ENCODE measurements around the gene CAPN13. TPM values are rescaled to one million over a fixed set of nuclear protein-coding genes. Genes with fewer than 3 reads are reported as not detected.

The CAPN13 gene, protein sequence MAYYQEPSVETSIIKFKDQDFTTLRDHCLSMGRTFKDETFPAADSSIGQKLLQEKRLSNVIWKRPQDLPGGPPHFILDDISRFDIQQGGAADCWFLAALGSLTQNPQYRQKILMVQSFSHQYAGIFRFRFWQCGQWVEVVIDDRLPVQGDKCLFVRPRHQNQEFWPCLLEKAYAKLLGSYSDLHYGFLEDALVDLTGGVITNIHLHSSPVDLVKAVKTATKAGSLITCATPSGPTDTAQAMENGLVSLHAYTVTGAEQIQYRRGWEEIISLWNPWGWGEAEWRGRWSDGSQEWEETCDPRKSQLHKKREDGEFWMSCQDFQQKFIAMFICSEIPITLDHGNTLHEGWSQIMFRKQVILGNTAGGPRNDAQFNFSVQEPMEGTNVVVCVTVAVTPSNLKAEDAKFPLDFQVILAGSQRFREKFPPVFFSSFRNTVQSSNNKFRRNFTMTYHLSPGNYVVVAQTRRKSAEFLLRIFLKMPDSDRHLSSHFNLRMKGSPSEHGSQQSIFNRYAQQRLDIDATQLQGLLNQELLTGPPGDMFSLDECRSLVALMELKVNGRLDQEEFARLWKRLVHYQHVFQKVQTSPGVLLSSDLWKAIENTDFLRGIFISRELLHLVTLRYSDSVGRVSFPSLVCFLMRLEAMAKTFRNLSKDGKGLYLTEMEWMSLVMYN
- polyA plus RNA-seq (ENCODE audit: insufficient read depth in 1 of 5, insufficient read length in 5 of 5, low replicate concordance in 1 of 5): 1 to 10 TPM; 1.1 to 2.4 (median 1.5) TPM
- long read RNA-seq, donor 1: 0 reads
- long read RNA-seq, donor 2: 0 reads
- long read RNA-seq, donor 3: 0 reads
- long read RNA-seq, donor 4: 0 reads
- long read RNA-seq, donor 5: 0 reads
- long read RNA-seq, donor 6: 0 reads
- long read RNA-seq, donor 7: 0 reads
- long read RNA-seq, donor 8: 0 reads

- DNase-seq: peak in 1 of 2 donors; percentile 7
Measured at GRCh38 chr2:30807249-30807648, at the start of gene CAPN13. Gene CAPN13 (minus strand): TSS chr2:30807446. CDS start chr2:30787325, 20,121 bp downstream.

DNA sequence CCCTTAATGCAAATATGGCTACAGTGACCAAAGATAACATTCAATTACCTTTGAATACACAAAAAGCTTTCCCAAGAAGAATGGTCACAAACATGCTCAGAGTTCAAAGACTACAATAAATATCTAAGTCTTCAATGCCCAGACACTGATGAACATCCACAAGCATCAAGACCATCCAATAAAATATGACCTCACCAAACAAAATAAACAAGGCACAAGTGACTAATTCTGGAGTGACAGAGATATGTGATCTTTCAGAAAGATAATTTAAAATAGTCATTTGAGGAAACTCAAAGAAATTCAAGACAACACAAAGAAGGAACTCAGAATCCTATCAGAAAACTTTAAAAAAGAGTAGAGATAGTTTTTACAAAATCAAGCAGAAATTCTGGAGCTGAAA is 40.6 kb upstream of the CAPN13 start:
- no peak for DNase-seq

- DNase-seq: no peak
Measured at GRCh38 chr2:30847329-30847728, 40.1 kb upstream of the CAPN13 start.

DNA sequence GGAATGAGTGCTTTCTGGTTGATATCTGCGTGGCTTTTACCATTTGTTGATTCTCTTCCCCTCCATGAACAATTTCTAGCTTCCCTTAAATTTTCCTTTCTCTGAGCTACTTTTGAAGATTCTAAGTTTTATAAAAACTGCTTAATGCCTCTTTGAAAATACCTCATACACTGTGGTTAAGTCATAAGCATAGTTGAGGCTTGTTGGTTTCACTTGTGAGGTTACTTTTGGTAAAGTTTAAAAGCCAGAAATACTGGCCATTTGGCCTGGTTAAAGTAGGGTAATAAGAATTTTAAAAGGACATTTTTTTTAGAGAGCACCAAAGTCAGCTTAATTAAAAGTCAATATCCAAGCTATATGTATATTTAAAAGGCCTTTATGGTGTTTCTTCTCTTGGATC is 21.3 kb upstream of the CAPN13 start:
- no peak for DNase-seq

GRCh38 chr2:30826916-30827315 is 19.7 kb upstream of the CAPN13 start:
- DNase-seq: no peak

- no peak for DNase-seq
Measured at GRCh38 chr2:30826481-30826880, 19.2 kb upstream of the CAPN13 start.

DNA sequence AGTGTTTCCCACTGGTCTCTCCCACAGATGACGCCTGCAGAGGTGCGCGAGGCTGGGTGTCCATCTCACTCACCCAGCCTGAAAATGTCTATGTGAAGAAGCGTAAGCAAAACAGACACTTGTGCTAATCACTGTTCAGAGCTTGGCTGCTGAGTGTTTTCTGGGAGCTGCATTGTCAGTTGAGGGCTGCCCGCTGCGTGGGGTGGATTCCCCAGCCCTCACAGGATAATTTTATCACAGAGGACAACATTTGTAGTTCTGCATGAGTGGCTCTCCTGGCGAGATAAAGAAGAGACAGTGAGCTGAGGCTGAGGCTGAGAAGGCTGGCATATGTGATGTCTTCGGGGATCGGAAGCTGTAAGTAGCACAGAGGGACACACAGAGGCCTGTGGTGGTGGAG is 16.2 kb upstream of the CAPN13 start:
- DNase-seq: no peak

DNA sequence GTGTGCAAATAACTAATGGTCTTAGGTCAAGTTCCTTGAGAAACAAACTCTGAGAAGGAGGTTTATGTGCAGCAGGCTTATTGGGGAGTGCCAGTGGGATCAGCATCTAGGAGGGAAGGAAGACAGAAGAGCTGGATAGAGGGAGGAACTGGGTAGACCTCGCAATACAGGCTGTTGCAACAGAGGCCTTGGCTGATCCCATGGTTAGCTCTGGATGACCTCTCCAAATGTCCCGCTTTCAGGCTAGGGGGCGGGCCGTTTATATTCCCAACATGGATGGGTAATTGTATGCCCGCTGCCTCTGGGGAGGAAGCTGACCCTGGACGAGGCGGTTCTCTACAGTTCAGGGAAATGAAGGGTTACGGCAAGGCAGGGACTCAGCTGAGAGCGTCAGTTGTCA is 14.7 kb upstream of the CAPN13 start:
- no peak for DNase-seq

DNA sequence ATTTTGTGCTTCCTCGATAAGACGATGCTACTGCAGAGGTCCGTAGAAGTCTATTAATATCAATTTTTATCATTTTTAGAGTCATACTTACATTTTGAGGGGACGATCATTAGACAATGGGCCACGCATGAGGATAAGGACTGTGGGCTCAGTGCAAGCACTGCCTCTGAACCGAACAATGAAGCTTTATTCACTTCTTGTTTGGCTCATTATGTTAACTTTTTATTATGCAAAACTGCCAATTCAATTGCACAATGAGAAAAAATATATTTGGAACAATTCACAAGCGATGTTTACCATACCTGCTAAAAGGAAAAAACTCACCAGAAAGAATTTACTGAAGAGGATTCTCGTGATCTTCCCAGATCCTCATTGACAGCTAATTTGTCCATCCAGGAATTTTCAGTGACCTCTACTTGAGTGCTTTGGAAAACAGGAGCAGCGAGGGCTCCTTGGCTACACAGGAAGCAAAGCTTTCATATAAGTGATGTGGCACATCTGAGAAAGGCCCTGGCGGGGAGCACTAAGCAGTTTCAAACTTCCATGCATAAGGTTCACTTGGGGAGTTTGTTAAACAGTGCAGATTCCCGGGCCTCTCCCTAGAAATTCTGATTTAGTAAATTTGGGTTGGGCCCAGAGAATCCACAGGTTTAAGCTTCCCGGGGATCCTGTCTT is 13.3 kb upstream of the CAPN13 start:
- no peak for DNase-seq

DNA sequence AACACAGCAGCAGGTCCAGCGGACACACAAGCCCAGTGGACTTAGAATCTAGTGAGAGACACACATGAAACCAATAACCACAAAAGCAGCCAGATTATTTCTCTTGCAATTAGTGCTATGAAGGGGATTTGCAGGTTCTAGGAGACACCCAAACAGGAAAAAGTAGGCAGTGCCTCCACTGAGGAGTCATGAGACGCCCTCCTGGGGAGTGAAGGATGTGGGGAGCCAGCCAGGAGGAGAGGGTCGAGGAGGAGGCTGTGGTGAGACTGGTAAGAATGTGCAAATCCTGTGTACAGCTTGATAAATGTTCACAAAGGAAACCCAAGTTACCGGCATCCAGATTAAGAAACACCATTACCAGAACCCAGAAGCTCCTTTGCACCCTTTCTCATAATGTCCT is 2.7 kb upstream of the CAPN13 start:
- DNase-seq: no peak

DNA sequence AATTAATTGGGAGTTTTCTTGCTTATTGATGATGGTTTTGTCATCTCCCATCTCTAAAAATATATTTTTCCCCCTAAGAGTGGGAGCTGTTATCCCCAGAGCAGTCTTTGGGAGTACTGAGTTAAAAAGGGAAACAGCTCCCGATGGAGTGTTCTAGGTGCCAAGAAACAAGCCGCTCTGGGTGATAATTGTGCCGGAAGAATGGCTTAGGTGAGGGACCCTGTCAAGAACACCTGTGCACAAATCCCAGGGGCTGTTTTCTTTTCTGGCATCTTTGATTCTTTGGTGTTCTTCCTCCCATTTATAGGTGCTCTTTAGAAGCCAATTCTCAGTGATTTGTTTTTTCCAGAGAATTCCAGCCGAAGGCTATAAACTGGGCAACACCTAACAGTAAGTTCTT is 1.4 kb upstream of the CAPN13 start:
- DNase-seq: no peak

DNA sequence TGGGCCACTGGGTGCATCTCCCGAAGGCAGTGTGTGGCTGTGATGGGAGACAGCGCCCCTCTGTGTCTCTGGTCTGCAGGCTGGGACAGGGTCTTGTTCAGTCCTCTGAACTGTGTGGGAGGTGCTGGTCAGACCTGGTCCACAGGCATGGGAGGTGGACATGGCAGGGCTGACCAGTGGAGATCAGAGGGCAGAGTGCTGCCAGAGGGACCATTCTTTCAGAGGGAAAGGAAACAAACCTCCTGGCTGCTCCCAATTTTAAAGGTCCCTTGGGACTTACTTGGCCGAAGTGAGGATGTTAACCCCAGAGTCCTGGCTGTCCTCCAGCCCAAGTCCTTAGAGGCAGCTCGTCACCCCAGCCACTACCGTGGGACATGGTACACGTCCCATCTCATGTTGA is 4.0 kb downstream of the CAPN13 start:
- no peak for DNase-seq

- DNase-seq: no peak
Measured at GRCh38 chr2:30802611-30803010, 4.6 kb downstream of the CAPN13 start.

DNA sequence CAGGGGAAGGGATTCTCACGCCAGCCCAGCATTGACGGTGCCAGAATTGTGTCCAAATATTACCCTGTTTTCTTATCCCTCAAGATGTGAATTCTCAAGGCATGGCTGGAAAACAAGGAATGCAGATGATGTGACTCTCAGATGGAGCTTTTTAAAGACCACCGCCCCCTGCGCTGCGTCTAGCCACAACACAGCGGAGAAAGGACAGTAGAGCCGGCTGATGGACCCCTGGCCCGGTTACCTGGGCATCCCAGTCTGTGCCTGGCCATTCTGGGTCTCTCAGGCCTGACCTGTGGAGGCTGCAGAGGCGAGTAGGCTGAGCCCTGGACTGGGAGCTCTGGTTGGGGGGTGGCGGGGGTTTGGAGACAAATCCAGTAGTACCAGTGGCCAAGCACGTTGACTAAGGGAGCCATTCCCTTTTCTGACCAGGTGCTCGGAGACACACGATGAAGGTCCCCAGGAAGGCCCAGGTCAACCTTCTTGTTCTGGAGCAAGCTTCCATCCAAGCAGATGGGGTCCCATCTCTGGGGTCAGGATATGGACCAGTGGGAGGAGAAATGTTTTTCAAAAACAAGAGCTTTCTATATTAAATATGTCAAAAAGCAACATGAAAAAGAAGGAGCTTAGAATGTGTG is 5.3 kb downstream of the CAPN13 start:
- no peak for DNase-seq

DNA sequence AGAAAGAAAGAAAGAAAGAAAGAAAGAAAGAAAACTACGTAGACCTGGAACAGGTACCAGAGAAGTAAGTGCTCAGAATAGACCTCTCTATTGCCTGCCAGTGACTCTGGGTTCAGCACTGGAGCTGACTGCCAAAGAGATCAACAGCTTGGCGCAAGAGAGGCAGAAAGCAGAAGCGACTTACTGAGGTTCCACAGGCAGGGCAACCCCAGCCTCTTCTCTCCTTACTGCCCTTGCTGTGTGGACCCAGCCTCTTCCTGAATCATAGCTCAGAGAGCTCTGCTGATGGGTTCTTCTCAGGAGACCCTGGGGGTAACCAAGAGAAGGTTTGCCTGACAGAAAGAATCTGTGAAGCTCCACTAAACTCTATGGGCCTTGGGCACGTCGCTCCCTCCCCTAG is 7.1 kb downstream of the CAPN13 start:
- no peak for DNase-seq

DNA sequence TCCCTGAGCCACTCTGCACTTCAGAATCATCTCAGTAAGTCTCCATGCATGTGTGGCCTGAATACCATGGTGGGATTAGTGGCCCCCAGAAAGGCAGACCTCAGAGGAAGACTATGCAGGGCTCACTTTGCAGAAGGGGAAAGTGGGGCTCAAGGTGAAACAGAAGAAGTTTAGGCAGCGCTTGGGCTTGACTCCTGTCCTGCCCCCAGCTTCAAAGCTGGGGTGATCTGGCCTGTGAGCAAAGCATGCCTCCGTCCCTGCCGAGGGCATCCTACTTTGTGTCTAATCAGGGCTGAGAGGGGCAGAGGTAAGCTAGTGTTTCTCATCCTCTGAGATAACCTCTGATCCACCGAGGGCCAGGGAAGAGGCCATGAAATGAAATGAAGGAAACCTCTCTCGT is 7.9 kb downstream of the CAPN13 start:
- no peak for DNase-seq

- DNase-seq: peak in 1 of 2 donors; percentile 10
Measured at GRCh38 chr2:30798536-30798991, 8.7 kb downstream of the CAPN13 start.

GRCh38 chr2:30797381-30798015 is 9.7 kb downstream of the CAPN13 start:
- DNase-seq: no peak

DNA sequence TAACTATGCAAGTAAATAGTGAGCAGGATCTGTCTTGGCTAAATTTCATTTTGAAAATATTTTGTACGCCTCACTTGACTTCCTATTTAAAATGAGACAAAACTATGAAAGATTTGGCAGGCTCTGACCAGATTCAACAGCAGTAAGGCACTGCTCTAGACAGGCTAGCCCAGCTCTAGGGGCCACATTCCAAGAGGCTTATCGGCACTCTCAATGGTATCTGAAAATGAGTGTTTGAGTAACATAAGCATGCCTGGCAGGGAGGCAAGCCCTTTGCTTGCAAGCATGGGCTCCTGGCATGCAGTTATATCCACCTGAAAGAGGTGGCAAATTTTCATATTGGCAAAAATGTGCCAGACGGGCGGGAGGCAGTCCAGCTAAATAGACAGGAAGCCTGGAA is 10.5 kb downstream of the CAPN13 start:
- DNase-seq: peak; percentile 36 to 38

DNA sequence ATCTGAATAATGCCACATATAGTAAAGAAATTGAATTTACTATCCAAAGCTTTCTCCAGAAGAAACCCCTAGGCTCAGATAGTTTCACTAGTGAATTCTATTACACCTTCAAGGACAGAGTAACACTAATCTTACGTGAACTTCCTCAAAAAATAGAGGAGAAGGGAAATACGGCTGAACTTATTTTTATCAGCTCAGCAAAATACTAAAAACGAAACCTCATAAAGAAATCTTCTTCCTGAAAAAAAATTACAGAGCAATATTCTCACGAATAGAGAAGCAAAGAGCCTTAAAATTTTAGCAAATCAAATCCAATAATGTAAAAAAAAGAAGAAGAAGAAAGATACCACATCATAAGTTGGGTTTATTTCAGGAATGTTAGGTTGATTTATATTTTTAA is 14.7 kb downstream of the CAPN13 start:
- no peak for DNase-seq

- no peak for DNase-seq
Measured at GRCh38 chr2:30790879-30791278, 16.4 kb downstream of the CAPN13 start.

All from right lung (tissue), 10 donors.